GM13976 (cell line): ENCODE data around the gene FDX2.

Experiments used
- DNase-seq: peaks from one replicate; pipeline ENCODE4 v3.0.0; 2012; ENCODE audit warnings: low spot score
- in situ Hi-C: fragments of 300-500 bp; cut with MboI; formaldehyde crosslinking; loops from one replicate; pipeline ENCODE4 v1.12.0; 2022; ENCODE audit warnings: low sequenced_read_pairs, mixed read lengths, inconsistent platforms; ENCODE audit not compliant: unreplicated experiment
- TF ChIP-seq, protein P1 (sequence below): IDR thresholded peaks from 2 replicates; pipeline ENCODE4 v1.5.1; 2012; ENCODE audit warnings: borderline replicate concordance, mild to moderate bottlenecking; ENCODE audit not compliant: insufficient read depth; ENCODE audit errors: extremely low read depth, missing control alignments, control extremely low read depth

The FDX2 gene

DNA sequence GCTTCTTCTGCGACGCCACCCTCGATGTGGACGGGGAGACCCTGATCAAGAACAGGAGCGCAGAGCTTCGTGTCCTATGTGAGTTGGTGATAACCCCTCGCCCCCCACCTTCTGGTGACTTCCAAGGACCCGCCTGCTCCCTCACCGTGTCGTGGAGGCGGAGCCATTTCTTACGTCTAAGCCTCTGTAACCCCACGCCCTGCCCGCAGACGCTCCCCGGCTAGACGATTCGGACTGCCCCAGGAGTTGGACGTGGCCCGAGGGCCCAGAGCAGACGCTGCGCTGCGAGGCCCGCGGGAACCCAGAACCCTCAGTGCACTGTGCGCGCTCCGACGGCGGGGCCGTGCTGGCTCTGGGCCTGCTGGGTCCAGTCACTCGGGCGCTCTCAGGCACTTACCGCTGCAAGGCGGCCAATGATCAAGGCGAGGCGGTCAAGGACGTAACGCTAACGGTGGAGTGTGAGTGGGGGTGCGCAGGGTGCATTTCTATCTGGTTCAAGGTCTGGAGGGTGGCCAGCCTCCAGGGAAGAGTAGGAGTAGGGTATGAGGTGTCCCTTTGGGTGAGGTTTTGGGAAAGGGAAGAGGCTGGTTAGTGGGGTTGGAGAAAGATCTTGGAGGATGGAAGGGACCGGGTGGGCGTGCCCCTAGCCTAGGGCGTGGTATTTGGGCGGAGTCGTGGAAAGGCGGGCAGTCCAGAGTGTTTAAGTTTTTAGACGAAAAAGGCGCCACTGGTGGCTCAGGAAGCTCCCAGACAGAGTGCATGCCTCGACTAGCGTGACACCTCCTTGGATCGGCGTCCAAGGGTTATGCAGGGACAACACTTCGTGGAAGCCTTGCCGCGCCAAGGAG, 22.8 kb downstream of the FDX2 start:
- in situ Hi-C loops: no loop called here
- DNase-seq: no peak
- TF ChIP-seq, protein P1, sequence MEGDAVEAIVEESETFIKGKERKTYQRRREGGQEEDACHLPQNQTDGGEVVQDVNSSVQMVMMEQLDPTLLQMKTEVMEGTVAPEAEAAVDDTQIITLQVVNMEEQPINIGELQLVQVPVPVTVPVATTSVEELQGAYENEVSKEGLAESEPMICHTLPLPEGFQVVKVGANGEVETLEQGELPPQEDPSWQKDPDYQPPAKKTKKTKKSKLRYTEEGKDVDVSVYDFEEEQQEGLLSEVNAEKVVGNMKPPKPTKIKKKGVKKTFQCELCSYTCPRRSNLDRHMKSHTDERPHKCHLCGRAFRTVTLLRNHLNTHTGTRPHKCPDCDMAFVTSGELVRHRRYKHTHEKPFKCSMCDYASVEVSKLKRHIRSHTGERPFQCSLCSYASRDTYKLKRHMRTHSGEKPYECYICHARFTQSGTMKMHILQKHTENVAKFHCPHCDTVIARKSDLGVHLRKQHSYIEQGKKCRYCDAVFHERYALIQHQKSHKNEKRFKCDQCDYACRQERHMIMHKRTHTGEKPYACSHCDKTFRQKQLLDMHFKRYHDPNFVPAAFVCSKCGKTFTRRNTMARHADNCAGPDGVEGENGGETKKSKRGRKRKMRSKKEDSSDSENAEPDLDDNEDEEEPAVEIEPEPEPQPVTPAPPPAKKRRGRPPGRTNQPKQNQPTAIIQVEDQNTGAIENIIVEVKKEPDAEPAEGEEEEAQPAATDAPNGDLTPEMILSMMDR: no peak

DNA sequence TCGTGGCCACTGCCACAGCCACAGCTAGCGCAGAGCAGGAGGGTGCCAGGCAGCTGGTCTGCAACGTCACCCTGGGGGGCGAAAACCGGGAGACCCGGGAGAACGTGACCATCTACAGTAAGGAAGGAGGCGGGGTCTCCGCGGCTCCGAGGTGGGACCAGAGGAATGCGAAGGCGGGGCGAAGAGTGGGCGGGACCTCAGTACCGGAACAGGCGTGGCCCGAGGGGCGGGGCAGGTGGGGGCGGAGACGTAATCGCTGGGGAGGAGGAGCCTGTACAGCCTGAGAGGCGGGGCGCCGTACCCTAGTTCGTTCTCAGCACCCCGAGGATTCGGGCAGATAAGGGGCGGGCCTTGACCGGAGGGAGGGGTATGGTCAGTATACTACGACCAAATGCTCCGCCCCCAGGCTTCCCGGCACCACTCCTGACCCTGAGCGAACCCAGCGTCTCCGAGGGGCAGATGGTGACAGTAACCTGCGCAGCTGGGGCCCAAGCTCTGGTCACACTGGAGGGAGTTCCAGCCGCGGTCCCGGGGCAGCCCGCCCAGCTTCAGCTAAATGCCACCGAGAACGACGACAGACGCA, 23.5 kb downstream of the FDX2 start:
- in situ Hi-C loops: no loop called here
- DNase-seq: peak; percentile 93
- TF ChIP-seq, protein P1: no peak

DNA sequence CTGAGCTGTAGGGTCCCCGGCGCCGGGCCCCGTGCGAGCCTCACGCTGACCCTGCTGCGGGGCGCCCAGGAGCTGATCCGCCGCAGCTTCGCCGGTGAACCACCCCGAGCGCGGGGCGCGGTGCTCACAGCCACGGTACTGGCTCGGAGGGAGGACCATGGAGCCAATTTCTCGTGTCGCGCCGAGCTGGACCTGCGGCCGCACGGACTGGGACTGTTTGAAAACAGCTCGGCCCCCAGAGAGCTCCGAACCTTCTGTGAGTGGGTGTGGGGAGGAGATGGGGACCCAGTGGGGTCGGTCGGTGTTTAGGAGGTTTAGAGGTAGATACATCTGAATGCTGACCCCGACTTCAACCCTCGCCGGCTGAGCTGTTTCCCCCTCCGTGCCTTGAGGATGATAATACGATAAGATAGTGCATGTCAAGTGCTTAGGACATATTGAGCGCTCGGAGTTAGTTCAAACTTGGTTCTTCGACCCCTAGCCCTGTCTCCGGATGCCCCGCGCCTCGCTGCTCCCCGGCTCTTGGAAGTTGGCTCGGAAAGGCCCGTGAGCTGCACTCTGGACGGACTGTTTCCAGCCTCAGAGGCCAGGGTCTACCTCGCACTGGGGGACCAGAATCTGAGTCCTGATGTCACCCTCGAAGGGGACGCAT, 24.1 kb downstream of the FDX2 start:
- DNase-seq: no peak
- TF ChIP-seq, protein P1: no peak
- in situ Hi-C loops: no loop called here

DNA sequence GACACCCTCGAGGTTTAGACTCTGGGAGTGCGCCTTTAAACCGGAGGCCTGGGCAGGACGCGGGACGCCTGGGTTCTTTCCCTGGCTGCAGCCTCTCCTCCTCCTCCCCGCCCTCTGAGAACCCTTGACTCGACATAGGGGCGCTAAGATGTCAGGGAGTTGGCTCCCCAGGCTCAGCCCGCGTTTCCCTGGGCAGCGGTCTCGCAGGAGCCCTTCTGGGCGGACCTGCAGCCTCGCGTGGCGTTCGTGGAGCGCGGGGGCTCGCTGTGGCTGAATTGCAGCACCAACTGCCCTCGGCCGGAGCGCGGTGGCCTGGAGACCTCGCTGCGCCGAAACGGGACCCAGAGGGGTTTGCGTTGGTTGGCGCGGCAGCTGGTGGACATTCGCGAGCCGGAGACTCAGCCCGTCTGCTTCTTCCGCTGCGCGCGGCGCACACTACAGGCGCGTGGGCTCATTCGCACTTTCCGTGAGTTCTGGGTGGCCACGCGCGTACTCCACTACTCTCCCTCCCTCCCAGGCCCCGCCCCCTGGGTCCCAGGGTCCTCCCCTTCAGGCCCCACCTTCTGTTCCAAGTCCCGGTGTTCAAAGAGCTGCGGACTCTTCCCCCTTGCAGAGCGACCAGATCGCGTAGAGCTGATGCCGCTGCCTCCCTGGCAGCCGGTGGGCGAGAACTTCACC, 24.8 kb downstream of the FDX2 start:
- in situ Hi-C loops: no loop called here
- TF ChIP-seq, protein P1: no peak
- peak; percentile 74 for DNase-seq

DNA sequence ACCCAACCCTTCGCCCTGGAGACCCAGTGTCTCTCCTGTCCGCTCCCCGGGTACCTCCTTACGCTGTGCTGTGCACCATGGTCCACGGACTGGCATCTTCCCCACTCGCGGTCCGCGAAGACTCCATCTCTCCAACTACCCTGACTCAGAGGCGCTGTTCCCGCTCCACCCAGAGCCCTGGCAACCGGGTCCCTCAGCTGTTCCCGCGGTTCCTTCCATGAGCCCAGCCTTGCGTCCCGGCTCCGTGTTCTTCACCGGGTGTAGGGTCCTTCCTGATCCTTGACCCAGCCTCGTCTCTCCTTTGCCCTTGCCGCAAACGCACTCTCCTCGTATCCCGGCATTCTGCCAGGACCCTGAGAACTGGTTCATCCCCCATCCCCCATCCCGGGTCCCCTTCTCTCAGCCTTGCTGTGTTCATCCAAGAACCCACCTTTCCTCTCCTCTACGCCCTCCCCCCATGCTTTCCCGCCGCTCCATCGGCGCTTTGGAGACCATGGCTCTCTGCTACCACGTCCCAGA, 25.4 kb downstream of the FDX2 start:
- in situ Hi-C loops: no loop called here
- no peak for DNase-seq
- TF ChIP-seq, protein P1: no peak

DNA sequence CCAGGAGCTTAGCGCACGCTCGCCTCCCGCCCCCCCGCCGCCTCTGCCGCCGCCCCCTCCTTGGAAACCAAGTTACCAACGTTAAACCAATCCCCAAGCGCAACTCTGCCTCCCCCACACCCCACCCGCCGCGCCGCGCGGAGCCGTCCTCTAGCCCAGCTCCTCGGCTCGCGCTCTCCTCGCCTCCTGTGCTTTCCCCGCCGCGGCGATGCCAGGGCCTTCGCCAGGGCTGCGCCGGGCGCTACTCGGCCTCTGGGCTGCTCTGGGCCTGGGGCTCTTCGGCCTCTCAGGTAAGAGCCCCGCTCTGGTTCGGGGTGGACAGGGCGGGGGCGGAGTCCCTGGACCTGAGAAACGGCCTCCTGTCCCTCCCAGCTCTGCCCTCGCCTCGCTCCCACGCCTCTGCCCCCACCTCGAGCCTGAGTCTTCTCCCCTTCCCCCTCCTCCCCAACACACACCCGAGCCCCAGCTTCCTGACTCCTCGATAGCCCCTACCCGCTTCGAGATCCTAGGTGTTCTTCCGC, 25.9 kb downstream of the FDX2 start, which contains the start of gene ICAM5:
TSS of gene ICAM5 (plus strand) at position 117 of the 521 bp plus-strand sequence. CDS start at position 209, 92 bp downstream.
- TF ChIP-seq, protein P1: no peak
- in situ Hi-C loops: no loop called here
- DNase-seq: no peak
